T-helper 2 cell treated with Interferon-gamma antibody and Interleukin-4, amounts not matched to agents 100 ng/mL and 5 ng/mL, for 36 hours (primary cell): ENCODE data around the gene CD4. TPM values are rescaled to one million over a fixed set of nuclear protein-coding genes. Genes with fewer than 3 reads are reported as not detected.
"Not testable (repeated sequence)": the region's sequence is repeated elsewhere in the genome, so short reads cannot be mapped to it uniquely, and the experiment has no call there.

Experiments
- intact Hi-C: fragments of 100-400 bp; cut with micrococcal nuclease; formaldehyde crosslinking; loops from one replicate; pipeline ENCODE4 v1.15.1; 2023
- total RNA-seq: library from RNA; stranded (reverse); gene quantifications from 2 replicates; pipeline ENCODE4 v1.2.3, GENCODE V29; 2022

Gene CD4
- total RNA-seq, 1 donor from 2014 or later: 232 TPM

DNA sequence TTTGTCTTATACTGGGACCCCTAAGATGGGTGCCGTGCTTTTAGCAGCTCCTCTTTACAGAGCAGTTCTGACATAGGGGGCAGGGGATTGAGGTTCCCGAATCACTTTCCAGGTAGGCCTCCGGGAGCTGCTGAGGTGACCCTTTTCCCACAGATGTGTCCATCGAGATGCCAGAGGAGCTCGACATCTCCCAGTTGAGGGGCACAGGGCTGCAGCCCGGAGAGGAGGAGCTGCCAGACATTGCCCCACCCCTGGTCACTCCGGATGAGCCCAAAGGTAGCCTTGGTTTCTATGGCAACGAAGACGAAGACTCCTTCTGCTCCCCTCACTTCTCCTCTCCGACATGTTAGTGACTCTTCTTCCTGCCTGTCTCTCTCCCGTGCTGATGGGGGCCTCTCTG is 73.7 kb downstream of the CD4 start:
- intact Hi-C loops: no loop called here

- intact Hi-C loops: no loop called here
Observed at GRCh38 chr12:6863586-6864321, 74.4 kb downstream of the CD4 start.

GRCh38 chr12:6865307-6865706 is 76.0 kb downstream of the CD4 start:
- intact Hi-C loops: not testable (repeated sequence)

DNA sequence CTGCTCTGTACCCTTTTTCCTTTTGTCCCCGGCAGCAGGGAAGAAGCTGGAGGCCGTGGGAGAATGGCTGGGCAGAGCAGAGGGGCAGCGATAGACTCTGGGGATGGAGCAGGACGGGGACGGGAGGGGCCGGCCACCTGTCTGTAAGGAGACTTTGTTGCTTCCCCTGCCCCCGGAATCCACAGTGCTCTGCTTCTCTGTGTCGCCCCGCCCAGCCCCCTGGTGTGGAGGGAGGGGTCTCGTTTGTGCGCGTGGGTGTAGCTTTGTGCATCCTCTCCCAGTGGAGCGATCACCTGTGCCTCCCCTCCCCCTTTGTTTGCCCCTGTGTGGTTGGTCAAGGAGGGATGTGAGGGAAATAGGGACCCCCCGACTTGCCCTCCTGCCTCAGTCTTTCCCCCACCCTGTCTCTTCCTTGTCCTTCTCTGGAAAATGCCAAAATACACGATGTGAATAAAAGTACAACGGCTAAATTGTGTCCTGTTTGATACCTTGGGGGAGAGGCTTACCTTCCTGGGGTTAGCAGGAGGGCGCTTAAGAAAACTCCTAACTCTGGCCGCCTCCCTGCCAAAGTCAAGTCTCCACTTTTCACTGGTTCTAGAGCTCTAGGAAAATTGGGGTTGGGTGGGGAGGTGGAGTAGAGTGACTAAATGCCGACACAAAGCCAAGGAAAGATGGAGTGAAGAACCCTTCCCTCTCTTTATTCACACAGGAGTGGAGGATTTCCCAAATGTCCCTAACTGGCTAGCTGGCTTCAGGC is 77.0 kb downstream of the CD4 start:
- intact Hi-C loops: no loop called here

DNA sequence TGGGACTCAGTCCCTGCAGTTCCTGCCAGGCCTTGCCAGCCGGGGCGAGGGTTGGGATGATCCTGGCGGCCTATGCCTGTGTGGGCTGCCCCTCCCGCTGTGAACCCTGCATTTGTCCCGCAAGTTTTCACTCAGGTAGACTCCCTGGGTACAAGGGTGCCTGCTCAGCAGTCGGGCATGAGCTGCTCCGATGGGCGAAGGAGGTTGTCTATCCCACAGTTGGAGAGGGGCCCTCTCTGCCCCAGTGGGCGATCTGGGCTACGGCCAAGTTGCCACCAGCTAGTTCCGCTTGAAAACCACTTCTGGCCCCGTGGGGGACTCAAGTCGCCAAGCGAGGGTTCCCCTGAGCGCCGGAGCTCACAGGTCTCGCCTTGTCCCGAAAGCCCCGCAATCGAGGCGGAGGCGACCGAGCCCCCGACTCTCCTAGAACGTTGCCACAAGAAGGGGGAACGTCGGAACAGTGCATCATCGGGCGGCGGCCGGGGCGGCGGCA is 77.6 kb downstream of the CD4 start:
- intact Hi-C loops: loop anchor here (1.0 kb wide), 3 partner anchors 15 to 114 kb away; partner anchors contain the start of genes MLF2 and USP5

GRCh38 chr12:6867413-6868210 is 78.3 kb downstream of the CD4 start, which contains the start of gene TPI1:
TSS of gene TPI1 (plus strand) at chr12:6867531. CDS start at chr12:6867567, 36 bp downstream.
- intact Hi-C loops: loop anchor here (1.0 to 2.0 kb wide), 4 partner anchors 15 to 241 kb away; partner anchors contain the start of genes C1RL, MLF2 and USP5

- intact Hi-C loops: loop anchor here (1.0 to 2.0 kb wide), 3 partner anchors 97 to 240 kb away; partner anchors contain the start of genes C1R and C1RL
Observed at GRCh38 chr12:6868211-6869048, 79.1 kb downstream of the CD4 start.

DNA sequence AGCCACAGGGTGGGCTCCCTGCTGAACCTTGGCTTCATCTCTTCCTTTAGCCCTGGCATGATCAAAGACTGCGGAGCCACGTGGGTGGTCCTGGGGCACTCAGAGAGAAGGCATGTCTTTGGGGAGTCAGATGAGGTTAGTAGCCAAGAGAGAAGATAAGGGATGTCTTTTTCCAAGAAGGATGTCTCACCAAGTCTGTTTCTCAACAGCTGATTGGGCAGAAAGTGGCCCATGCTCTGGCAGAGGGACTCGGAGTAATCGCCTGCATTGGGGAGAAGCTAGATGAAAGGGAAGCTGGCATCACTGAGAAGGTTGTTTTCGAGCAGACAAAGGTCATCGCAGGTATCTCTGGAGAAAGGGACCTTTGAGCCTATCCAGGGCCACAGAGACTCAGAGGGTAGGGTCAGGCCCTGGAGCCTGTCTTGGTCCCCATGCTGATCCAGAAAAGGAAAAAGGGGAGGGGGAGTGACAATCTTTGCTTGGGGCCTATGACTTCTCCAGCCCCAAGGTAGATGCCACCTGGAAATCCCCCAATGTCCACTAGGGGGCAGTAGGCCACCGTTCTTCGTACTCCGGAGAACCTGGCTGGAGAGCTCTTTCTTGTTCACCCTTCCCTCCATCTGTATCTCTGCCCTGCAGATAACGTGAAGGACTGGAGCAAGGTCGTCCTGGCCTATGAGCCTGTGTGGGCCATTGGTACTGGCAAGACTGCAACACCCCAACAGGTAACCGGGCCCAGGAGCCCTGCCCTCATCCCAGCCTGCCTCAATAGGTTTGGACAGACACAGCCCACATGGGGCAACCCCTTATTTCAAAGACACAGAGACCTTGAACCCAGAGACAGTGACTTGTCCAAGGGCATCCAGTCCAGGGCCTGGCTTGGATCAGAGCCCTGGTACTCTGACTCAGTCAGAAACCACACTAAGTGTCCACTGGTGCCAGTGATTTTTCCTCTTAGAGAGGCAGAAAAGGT is 80.0 kb downstream of the CD4 start:
- intact Hi-C loops: loop anchor here (1.0 to 5.0 kb wide), 4 partner anchors 96 to 1213 kb away; partner anchors contain the start of genes C1R, C1RL and NECAP1

DNA sequence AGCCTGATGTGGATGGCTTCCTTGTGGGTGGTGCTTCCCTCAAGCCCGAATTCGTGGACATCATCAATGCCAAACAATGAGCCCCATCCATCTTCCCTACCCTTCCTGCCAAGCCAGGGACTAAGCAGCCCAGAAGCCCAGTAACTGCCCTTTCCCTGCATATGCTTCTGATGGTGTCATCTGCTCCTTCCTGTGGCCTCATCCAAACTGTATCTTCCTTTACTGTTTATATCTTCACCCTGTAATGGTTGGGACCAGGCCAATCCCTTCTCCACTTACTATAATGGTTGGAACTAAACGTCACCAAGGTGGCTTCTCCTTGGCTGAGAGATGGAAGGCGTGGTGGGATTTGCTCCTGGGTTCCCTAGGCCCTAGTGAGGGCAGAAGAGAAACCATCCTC is 81.0 kb downstream of the CD4 start:
- intact Hi-C loops: loop anchor here (5.0 kb wide), 1 partner anchor 1212 kb away; the partner anchor contains the start of gene NECAP1

Other genes with a start within 250 kb of the CD4 start
- 21.9 and 22.9 TPM in 2 replicates for gene IFFO1, start 233.5 kb upstream of the CD4 start, total RNA-seq
- 93.3 and 94.4 TPM in 2 replicates for gene NOP2, start 221.2 kb upstream of the CD4 start, total RNA-seq
- gene CHD4, start 182.1 kb upstream of the CD4 start, total RNA-seq: 257 and 265 TPM in 2 replicates
- 6.2 and 6.7 TPM in 2 replicates for gene LPAR5, start 153.6 kb upstream of the CD4 start, total RNA-seq
- gene ACRBP, start 142.1 kb upstream of the CD4 start, total RNA-seq: 1.5 and 1.7 TPM in 2 replicates
- 20.7 and 21.3 TPM in 2 replicates for gene ING4, start 126.4 kb upstream of the CD4 start, total RNA-seq
- gene ZNF384, start 100.2 kb upstream of the CD4 start, total RNA-seq: 86.1 and 91.5 TPM in 2 replicates
- not detected in 2 replicates for gene PIANP, start 88.7 kb upstream of the CD4 start, total RNA-seq
- gene COPS7A, start 65.5 kb upstream of the CD4 start, total RNA-seq: 23.5 and 26.6 TPM in 2 replicates
- 92.7 and 94.4 TPM in 2 replicates for gene MLF2, start 36.4 kb upstream of the CD4 start, total RNA-seq
- 95.4 and 98.5 TPM in 2 replicates for gene PTMS, start 23.2 kb upstream of the CD4 start, total RNA-seq
- gene LAG3, start 17.0 kb upstream of the CD4 start, total RNA-seq: 11.8 and 12.2 TPM in 2 replicates
- gene GPR162, start 32.3 kb downstream of the CD4 start, total RNA-seq: 0.18 and 0.32 TPM in 2 replicates
- gene P3H3, start 38.9 kb downstream of the CD4 start, total RNA-seq: 0.73 and 1.3 TPM in 2 replicates
- gene GNB3, start 51.4 kb downstream of the CD4 start, total RNA-seq: 0.39 and 0.43 TPM in 2 replicates
- 77.3 and 78.4 TPM in 2 replicates for gene CDCA3, start 61.8 kb downstream of the CD4 start, total RNA-seq
- 126 and 138 TPM in 2 replicates for gene USP5, start 62.6 kb downstream of the CD4 start, total RNA-seq
- gene TPI1, start 78.0 kb downstream of the CD4 start, total RNA-seq: 1,157 and 1,161 TPM in 2 replicates
- gene SPSB2, start 83.8 kb downstream of the CD4 start, total RNA-seq: 14.0 and 14.6 TPM in 2 replicates
- 4.7 and 5.0 TPM in 2 replicates for gene LRRC23, start 115.3 kb downstream of the CD4 start, total RNA-seq
- gene ENO2, start 125.1 kb downstream of the CD4 start, total RNA-seq: 114 and 120 TPM in 2 replicates
- 35.9 and 37.0 TPM in 2 replicates for gene ATN1, start 138.4 kb downstream of the CD4 start, total RNA-seq
- gene RNU7-1, start 154.3 kb downstream of the CD4 start, total RNA-seq: not detected in 2 replicates
- 135 and 161 TPM in 2 replicates for gene C12orf57, start 154.5 kb downstream of the CD4 start, total RNA-seq
- 255 and 267 TPM in 2 replicates for gene PTPN6, start 161.8 kb downstream of the CD4 start, total RNA-seq
- 242 and 243 TPM in 2 replicates for gene PHB2, start 181.1 kb downstream of the CD4 start, total RNA-seq
- gene EMG1, start 181.4 kb downstream of the CD4 start, total RNA-seq: 67.4 and 69.6 TPM in 2 replicates
- gene LPCAT3, start 228.9 kb downstream of the CD4 start, total RNA-seq: 32.7 and 33.3 TPM in 2 replicates